Cardiac muscle cell (in vitro differentiated cells and primary cell): ENCODE measurements around the gene CNTN5. TPM values are rescaled to one million over a fixed set of nuclear protein-coding genes. Genes with fewer than 3 reads are reported as not detected.

ENCODE experiments used
- DNase-seq, 2 donors: peaks; one replicate each; pipeline versions ENCODE4 v3.0.0 to v3.0.0-alpha.2; 2010 to 2017; ENCODE audit warnings: low read depth in 1 of 2, low spot score in 1 of 2
- H3K27ac ChIP-seq: fragments of 200-600 bp; sonication (generic); 2 replicates; pipeline ENCODE4 v1.5.1; 2016
- H3K27me3 ChIP-seq: fragments of 200-600 bp; sonication (generic); 2 replicates; pipeline ENCODE4 v1.6.0; 2016; ENCODE audit warnings: control low read depth
- H3K36me3 ChIP-seq: fragments of 200-600 bp; sonication (generic); 2 replicates; pipeline ENCODE4 v1.5.1; 2016; ENCODE audit warnings: control low read depth
- H3K4me1 ChIP-seq: fragments of 200-600 bp; sonication (generic); 2 replicates; pipeline ENCODE4 v1.8.1; 2017; ENCODE audit warnings: low read depth, mild to moderate bottlenecking, mixed run types
- H3K4me3 ChIP-seq: fragments of 200-600 bp; sonication (generic); 2 replicates; pipeline ENCODE4 v1.5.1; 2016; ENCODE audit warnings: mild to moderate bottlenecking
- H3K9me3 ChIP-seq: fragments of 200-600 bp; sonication (generic); 2 replicates; pipeline ENCODE4 v1.5.1; 2017; ENCODE audit warnings: low read depth, mild to moderate bottlenecking, control low read depth
- CTCF ChIP-seq: IDR thresholded peaks from 2 replicates; pipeline ENCODE4 v1.5.1; 2012; ENCODE audit warnings: low read depth, mild to moderate bottlenecking, low read length
- polyA plus RNA-seq: library from polyadenylated mRNA; unstranded; fragments of >200 nt; fragmentation: Nextera tagmentation; extraction: Ambion mirVana; gene quantifications from 2 replicates; pipeline ENCODE4 v1.2.1, GENCODE V29; 2016
- total RNA-seq: library from RNA; depleted of rRNA; stranded (reverse); fragments of >200 nt; gene quantifications from 2 replicates; pipeline ENCODE4 v1.2.3, GENCODE V29; 2016

The CNTN5 gene
- total and polyA plus RNA-seq, 2 experiments from 2014 or later: 30.0 to 41.3 TPM

- H3K9me3 ChIP-seq: no peaks in the 10 kb centered on the region
- no peak overlapping the region for H3K4me3 ChIP-seq
- no peak for TF ChIP-seq CTCF
- no peaks in the 10 kb centered on the region for H3K27me3 ChIP-seq
- no peaks in the 10 kb centered on the region for H3K36me3 ChIP-seq
- no peak overlapping the region for H3K27ac ChIP-seq
- no peaks in the 10 kb centered on the region for H3K4me1 ChIP-seq
- no peak for DNase-seq
Measured at GRCh38 chr11:99135508-99135907, 114.8 kb downstream of the CNTN5 start.

- Histone ChIP-seq H3K27me3 (no peaks in the 10 kb centered on the region), H3K4me1 (no peaks in the 10 kb centered on the region), H3K27ac (no peak overlapping the region), H3K9me3 (no peaks in the 10 kb centered on the region), H3K4me3 (no peak overlapping the region), H3K36me3 (no peaks in the 10 kb centered on the region)
- no peak for DNase-seq
- TF ChIP-seq CTCF: no peak
Measured at GRCh38 chr11:99142237-99142636, 121.5 kb downstream of the CNTN5 start.

- no peaks in the 10 kb centered on the region for H3K4me1 ChIP-seq
Measured at GRCh38 chr11:99148352-99148751, 127.6 kb downstream of the CNTN5 start.

GRCh38 chr11:99154277-99154676 is 133.5 kb downstream of the CNTN5 start:
- no peak for DNase-seq
- H3K36me3 ChIP-seq: no peaks in the 10 kb centered on the region
- H3K27me3 ChIP-seq: no peaks in the 10 kb centered on the region
- H3K9me3 ChIP-seq: no peaks in the 10 kb centered on the region
- no peaks in the 10 kb centered on the region for H3K4me1 ChIP-seq
- H3K4me3 ChIP-seq: no peak overlapping the region
- H3K27ac ChIP-seq: no peak overlapping the region
- no peak for TF ChIP-seq CTCF

More at GRCh38 chr11:99148352-99148751, 127.6 kb downstream of the CNTN5 start:
- no peak for TF ChIP-seq CTCF
- Histone ChIP-seq H3K9me3 (no peaks in the 10 kb centered on the region), H3K4me3 (no peak overlapping the region), H3K27ac (no peak overlapping the region), H3K36me3 (no peaks in the 10 kb centered on the region), H3K27me3 (no peaks in the 10 kb centered on the region)
- DNase-seq: no peak

- no peak for DNase-seq
- Histone ChIP-seq H3K4me3 (no peak overlapping the region), H3K9me3 (no peaks in the 10 kb centered on the region), H3K27ac (no peak overlapping the region), H3K4me1 (no peaks in the 10 kb centered on the region), H3K36me3 (no peaks in the 10 kb centered on the region), H3K27me3 (no peaks in the 10 kb centered on the region)
- TF ChIP-seq CTCF: no peak
Measured at GRCh38 chr11:99160447-99160846, 139.7 kb downstream of the CNTN5 start.

- Histone ChIP-seq H3K4me1 (no peaks in the 10 kb centered on the region), H3K9me3 (no peaks in the 10 kb centered on the region), H3K27ac (no peak overlapping the region), H3K4me3 (no peak overlapping the region), H3K36me3 (no peaks in the 10 kb centered on the region), H3K27me3 (no peaks in the 10 kb centered on the region)
- no peak for DNase-seq
- TF ChIP-seq CTCF: no peak
Measured at GRCh38 chr11:99162819-99163218, 142.1 kb downstream of the CNTN5 start.
